Mesenteric fat pad (tissue), 1 donor: ENCODE data around the gene HMGXB3. TPM values are rescaled to one million over a fixed set of nuclear protein-coding genes. Genes with fewer than 3 reads are reported as not detected.

Experiments
- DNase-seq: peaks from one replicate; pipeline ENCODE4 v3.0.0-alpha.2; 2020; ENCODE audit warnings: low spot score
- total RNA-seq: library from RNA; stranded (reverse); fragmentation: NEBNext Ultra II Directional; extraction: Animal tissue kit (Norgen Biotek cat#: 25700); gene quantifications from one replicate; pipeline ENCODE4 v1.2.1, GENCODE V29; 2021
- donor health status: DM: yes; HTN: yes; CAD: no.

The HMGXB3 gene
- total RNA-seq, 1 donor from 2014 or later = 30.6 TPM

- no peak for DNase-seq
These were observed 12.4 kb upstream of the HMGXB3 start for GRCh38 chr5:149988126-149988525.

GRCh38 chr5:149990518-149991376, 9.8 kb upstream of the HMGXB3 start:
- no peak for DNase-seq

- no peak for DNase-seq
These were observed 7.1 kb upstream of the HMGXB3 start for GRCh38 chr5:149993471-149993870.

- DNase-seq = no peak
These were observed 4.9 kb upstream of the HMGXB3 start for GRCh38 chr5:149995385-149996204.

GRCh38 chr5:149996205-149996890, 4.2 kb upstream of the HMGXB3 start:
- DNase-seq = no peak

GRCh38 chr5:149998281-149998680, 2.3 kb upstream of the HMGXB3 start:
- DNase-seq = no peak

DNA sequence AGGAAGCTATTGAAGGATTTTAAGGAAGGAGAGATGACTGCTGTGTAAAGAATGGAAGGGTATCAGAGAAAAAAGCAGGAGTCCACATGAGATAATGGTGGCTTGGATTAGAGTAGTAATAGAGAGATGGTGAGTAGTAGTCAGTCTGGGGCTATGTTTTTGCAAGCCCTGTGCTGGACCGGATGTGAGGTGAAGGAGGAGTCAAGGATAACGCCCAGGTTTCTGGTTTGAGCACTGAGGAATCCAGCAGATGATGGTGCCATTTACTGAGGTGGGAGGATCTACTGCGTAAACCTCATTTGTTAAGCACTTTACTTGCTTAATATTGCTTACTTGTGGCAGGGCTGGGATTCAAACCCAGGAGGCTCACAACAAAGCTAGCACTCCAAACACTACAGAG, 1.2 kb upstream of the HMGXB3 start:
- no peak for DNase-seq

- DNase-seq = no peak
These were observed 678 bp upstream of the HMGXB3 start for GRCh38 chr5:149999866-150000255.

DNA sequence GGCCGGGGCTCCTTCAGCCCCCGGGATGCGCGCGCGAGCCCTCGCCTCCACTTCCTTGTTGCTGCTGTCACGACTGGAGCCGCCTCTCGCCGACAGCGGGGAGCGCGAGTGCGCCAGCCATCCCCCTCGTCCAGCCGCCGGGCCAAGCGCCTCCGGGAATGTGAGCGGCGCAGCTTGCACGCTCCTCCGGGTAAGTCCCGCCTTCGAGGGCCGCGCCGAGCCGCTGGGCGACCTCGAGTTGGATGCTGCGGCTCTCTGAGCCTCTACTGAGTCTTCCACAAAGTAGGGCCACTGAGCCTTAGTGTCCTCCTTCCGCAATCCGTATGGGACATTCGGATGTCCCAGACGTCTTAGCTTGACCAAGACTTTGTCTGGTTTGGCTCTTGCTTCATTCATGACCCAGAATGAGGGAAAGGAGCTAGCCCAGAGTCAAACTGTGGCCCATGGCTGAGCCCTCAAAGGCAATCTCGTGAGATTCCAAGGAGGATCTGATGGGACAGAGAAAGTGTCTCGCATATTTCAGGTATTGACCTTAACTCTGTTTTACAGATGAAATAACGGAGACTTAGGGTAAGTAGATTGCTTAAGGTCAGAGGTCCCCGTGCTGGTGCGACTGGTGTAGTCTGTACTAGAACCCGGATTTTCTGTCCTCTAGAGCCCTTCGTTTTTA, 586 bp downstream of the HMGXB3 start:
- no peak for DNase-seq

GRCh38 chr5:150001660-150002486, 1.3 kb downstream of the HMGXB3 start:
- DNase-seq = no peak

GRCh38 chr5:150006318-150006717, 5.8 kb downstream of the HMGXB3 start:
- DNase-seq = no peak

DNA sequence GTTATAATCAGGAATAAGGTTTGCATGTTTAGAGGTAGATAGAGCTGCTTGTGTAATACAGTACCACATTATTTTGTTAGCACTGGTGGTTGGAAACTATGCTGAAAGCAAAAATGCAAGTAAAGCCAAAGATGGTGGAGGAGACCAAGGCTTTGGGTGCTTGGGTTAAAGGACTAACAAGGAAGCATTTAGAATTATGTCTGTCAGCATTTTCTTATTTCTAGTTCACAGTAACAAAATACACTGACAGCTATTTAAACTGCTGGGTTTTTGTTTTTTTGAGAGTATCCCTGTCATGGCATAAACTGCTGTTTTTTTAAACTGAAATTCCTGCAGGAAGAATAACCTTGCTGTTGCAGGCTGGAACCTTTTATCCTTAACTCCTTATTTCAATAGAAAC, 6.5 kb downstream of the HMGXB3 start:
- DNase-seq = no peak

GRCh38 chr5:150009671-150010387, 9.3 kb downstream of the HMGXB3 start:
- DNase-seq = no peak

DNA sequence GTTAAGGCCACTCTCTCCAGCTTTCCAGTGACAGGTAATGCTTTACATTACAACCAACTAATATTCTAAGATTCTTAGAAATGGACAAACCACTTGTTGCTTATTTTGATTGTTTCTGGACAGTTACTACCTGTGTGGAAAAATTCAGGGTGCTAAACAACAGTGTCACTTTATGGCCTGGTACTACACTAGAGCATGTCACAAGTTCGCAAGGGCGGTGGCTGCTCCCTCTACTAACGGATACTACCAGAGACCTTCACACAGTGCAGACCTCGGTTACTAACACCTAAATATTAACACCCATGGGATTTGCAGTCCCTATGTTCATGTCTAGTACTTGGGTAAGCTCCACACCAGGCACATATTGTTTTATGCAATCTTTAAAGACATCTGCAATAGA, 13.4 kb downstream of the HMGXB3 start:
- DNase-seq = no peak

GRCh38 chr5:150014456-150014855, 13.9 kb downstream of the HMGXB3 start:
- DNase-seq = no peak

GRCh38 chr5:150015415-150015814, 14.9 kb downstream of the HMGXB3 start:
- DNase-seq = no peak

DNA sequence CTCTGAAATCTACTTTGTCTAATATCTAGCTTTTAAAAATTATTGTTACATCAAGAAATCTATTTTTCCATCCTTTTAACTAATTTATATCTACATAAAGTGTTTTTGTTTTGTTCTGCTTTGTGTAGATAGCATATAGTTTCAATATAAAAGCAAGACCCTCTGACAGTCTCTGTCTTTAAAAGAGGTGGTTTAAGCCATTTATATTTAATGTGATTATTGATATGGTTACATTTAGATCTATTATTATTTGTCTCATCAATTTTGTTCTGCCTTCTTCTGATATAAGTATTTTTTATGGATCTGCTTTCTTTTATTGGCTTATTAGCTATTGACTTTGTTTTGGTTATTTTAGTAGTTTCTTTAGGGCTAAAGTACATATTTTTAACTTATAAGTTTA, 16.0 kb downstream of the HMGXB3 start:
- DNase-seq = no peak

GRCh38 chr5:150017226-150018005, 16.9 kb downstream of the HMGXB3 start:
- no peak for DNase-seq

- DNase-seq = no peak
These were observed 19.7 kb downstream of the HMGXB3 start for GRCh38 chr5:150020249-150020648.
